Activated CD4-positive, alpha-beta T cell treated with anti-CD3 and anti-CD28 coated beads, Interleukin-2, amount 50 U/mL, for 24 hours (primary cell): ENCODE results near the gene TMEM218.

Experiments used
- DNase-seq, 2 donors: peaks; one replicate each; pipeline ENCODE4 v3.0.0-alpha.2; 2020; ENCODE audit warnings: low read depth in 1 of 2, low spot score in 1 of 2

TMEM218 gene

DNA sequence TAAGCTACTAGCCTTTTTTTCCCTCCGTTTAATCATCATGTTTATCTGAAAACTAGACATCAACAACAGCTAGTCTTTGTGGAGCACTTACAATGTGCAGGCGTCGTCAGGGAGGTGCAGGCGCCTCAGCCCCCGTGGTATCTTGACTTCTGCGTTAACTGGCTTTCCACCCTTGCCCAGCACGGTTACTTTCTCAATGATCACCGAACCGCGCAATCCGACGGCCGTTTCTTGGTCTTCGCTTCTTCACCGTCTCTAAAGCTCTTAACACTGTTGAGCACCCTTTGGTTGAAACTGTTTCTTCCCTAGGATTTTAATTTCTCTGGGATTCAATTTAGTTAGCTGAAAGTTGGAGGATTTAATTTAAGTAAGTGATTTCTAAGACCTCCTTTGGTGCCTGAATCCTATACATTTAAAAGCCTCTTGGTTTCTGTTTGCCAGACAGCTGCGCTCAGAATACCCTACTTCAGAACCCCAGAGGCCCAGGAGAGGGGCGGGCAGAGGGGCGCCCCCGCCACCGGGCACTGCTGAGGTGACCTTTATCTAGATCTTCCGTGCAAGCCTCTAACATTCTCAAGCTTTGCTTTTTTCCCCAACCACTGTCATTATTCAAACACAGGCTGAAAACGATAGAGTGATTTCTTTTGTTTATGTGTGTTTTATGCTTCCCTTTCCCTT, 18.0 kb upstream of the TMEM218 start:
- no peak for DNase-seq

DNA sequence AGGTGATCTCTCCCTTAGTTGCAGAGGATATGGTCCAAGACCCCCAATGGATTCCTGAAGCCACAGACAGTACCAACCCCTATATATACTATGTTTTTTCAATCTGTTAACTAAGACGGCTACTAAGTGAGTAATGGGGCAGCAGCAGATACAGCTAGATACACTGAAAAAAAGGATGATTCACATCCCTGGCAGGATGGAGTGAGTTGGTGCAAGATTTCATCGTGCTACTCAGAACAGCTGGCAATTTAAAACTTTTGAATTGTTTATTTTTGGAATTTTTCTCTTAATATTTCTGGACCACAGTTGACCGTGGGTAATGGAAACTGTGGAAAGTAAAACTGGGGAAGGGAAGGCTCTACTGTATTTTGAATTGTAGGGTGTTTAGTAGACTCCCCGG, 17.0 kb upstream of the TMEM218 start:
- no peak for DNase-seq

- DNase-seq: no peak
These were observed 13.2 kb upstream of the TMEM218 start for GRCh38 chr11:125124618-125124992.

GRCh38 chr11:125123947-125124617, 12.7 kb upstream of the TMEM218 start:
- DNase-seq: no peak

DNA sequence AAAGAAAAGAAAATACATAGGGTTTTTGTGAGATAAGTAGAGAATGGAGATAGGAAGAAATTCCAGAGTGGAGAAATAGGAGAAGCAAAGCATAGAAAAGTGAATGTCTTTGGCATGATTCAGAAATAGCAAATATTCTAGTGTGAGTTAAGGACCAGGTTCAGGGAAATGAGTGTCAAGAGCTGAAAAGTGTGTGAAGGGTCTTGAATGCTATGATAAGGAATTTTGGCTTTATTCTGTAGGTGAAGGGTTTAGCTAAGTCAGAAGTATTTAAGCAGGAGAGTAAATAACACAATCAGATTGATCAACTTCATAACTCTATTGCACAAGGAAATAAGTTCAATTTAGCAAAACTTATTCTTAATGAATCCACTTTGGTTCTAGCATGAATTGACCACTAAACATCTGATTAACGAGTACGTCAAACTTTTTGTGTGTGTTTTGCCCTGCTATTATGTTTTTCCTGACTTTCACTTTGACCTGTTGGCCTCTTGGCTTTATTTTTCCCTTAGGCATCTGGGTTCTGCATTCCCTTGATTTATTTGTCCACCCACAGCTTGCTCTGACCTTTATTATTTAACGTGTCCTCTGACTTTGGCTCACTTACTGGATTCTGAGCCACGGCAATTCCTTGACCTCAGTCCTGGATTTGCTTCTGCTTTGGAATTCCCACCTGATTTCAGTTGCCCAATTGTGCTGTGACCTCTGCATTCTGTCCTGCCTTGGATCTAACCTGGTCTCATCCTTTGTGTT, 11.9 kb upstream of the TMEM218 start:
- DNase-seq: no peak

GRCh38 chr11:125117429-125117828, 6.0 kb upstream of the TMEM218 start:
- no peak for DNase-seq

GRCh38 chr11:125114518-125114917, 3.1 kb upstream of the TMEM218 start:
- no peak for DNase-seq

DNA sequence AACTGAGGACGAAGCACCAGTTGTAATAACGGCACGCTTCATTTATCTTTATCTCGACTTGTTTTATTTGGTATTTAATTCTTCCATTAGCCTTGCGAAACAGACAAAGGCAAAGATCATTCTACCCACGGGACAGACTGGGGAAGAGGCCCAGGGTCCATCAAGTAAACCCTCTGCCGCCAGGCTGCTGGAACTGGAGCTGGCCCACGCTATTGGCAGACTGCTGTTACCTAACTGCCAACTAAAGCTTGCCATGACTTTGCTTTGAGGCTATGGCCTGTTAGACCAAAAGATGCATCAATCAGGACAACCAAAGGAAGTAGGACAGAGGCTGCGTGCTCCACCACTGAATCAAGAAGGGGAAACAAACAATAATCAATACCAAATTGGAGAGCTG, 780 bp upstream of the TMEM218 start:
- no peak for DNase-seq

GRCh38 chr11:125111001-125111342, 454 bp downstream of the TMEM218 start:
- no peak for DNase-seq

DNA sequence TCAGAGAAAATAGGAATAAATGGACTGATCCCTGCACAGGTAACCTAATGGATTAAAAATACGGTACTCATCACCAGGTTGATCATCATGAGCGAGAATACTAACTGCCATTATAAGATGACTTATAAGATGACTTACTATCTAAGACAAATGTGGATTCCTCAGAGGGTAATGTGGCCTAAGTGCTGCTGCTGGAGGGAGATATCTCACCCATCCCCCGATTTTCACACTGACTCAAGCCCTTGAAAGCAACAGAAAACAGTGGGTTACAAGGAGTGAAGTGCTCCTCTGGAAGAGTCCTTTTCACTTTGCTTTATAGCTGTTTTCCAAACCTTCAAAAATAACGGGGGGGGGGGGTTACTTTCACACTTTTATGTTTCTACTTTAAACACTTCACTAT, 920 bp downstream of the TMEM218 start:
- DNase-seq: no peak

DNA sequence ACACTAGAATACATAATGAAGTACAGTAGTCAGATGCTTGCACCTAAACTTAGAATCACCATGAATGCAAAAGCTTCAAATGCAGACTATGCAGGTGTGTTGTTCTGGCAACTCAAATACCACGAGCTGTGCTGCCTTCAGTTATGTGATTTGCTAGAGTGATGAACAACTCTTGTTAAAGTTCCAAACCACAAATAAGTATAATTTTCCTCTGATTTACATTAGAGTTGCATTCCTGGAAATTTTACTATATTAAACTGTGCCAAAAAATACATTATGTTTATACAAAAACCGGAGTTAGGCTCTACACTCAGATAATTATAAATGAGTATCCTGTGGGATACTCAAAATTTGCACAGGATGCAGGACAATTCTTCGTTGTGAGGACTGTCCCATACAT, 3.0 kb downstream of the TMEM218 start:
- DNase-seq: no peak

DNA sequence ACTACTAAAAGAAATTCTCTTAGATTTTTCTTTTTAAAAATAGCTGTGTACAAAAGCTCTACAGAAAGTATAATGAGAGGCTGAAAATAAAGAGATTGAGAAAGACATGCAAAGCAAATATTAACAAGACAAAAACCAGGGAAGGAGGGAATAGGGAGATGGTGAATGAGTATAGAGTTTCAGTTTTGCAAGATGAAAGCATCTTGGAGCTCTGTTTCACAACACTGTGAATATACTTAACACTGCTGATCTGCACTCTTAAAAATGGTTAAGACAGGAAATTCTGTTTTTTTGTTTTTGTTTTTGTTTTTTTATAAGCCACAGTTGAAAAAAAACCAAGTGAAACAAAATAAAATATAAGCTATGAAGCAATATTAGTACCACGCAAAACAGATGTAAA, 5.5 kb downstream of the TMEM218 start:
- DNase-seq: no peak

DNA sequence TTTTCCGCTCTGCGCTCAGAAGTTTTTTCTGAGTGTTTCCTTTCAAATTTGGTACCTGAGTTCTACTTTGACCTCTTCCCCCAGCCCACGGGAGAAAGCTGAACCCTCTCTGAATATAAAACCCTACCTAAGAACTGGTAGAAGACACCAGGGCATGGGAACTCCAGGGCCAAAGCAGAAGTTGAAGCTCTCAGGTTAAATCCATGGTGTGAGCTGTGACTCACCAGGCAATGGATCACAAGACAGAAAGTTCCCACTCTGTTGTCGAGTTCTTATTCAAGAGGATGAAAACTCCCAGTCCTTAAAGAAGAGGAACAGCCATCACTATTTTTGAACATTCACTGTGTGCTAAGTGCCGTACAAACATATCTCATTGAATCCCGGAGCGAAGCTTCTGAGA, 8.9 kb downstream of the TMEM218 start:
- DNase-seq: no peak

DNA sequence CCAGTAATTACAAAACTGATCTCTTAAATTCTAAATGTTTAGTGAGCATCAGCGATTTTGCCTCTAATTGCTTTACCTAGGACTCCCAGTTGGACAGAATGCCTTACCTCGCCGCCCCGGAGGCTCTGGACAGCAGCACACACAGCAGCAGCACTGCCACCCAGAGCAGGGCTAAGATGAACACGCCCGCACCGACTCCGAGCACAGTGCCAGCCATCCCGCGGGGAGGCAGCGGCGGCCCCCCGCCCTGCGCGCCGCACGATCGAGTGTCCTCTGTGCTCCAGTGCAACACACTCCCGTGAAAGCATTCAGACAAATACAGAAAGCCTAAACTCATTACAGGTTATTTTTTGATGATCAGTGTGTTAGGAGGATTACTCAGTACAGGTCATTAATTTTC, 9.4 kb downstream of the TMEM218 start:
- DNase-seq: no peak

- no peak for DNase-seq
These were observed 9.8 kb downstream of the TMEM218 start for GRCh38 chr11:125101596-125101995.

DNA sequence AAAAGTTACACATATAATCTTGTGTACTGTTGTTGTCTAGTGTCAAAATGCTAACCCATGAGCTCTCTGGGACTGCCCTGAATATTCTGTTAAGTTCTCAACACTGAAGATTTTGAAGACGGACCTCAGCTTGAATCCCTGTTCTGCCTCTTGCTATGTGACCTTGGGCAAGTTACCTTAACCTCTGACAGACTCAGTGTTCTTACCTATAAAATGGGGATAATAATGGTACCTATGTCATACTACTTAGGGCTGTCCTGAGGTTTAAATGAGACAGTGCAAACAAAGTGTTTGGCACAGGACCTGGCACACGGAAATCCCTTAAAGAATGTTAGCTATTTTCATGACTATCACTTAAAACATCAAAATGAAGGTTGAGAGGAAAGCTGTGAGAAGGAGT, 11.3 kb downstream of the TMEM218 start:
- DNase-seq: no peak

- DNase-seq: no peak
These were observed 16.7 kb downstream of the TMEM218 start for GRCh38 chr11:125094731-125095130.

DNA sequence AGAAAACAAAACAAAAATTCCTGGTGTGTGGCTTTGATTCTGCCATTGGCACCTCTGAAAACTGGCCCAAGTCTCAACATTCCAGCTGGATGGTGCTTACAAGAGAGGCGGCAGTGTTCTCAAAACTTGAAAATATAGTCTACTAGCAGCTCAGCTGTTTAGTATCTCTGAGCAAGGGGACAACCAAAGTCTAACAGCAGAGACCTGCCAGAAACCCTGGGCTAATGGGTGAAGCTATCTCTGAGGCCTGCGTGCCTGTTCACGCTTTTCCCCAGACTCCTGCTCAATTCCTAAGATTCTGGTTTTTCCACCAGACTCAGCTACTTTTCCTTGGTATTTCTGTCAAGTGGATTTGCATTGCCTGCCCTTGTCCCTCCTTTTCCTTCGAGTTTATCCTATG, 17.9 kb downstream of the TMEM218 start:
- DNase-seq: no peak

DNA sequence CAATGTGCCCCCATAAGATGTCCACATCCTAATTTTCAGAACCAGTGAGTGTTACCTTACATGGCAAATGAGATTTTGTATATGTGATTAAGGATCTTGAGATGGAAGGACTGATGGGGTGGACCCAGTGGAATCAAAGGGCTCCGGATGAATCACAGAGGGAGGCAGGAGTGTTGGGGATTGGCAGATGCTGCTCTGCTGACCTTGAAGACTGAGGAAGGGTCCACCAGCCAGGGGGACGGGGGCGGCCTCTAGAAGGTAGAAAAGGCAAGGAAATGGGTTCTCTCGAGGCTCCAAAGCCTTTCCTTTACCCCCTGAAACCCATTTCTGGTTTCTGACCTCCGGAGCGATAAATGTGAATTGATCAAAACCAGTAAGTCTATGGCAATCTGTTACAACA, 18.8 kb downstream of the TMEM218 start:
- no peak for DNase-seq

GRCh38 chr11:125091877-125092664, 19.4 kb downstream of the TMEM218 start:
- no peak for DNase-seq

DNA sequence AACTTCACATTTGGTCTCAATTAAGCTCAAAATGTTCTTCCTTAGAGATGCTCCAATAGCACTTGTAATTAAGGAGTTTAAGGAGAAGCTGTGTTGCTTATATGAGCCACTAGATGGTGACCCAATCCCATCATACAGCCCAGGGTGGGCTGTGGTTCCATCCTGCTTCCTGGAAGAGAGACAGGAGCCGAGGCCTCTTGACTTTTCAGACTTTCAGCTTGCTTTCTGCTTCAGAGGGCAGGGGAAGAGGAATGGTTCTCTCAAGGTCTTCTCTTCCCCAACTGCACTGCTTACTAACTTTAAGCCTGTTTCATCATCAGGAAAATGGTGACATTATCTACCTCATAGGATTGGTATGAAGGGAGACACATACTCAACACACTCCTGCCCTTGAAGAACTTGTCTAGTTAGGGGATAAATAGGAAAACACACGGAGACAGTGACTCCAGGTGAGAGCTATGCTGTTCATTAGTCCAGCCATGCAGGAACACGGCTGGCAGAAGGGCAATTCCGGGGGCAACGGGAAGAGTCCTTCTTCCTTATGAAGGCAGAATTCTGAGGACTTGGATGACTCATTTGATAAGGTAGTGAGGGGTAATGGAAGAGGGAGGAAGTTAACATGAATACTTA, 20.1 kb downstream of the TMEM218 start:
- DNase-seq: no peak
